NCI-H2227 (cell line): ENCODE data around the gene SCARF1.

Source experiments
- DNase-seq: peaks from one replicate; lab custom pipeline; 2025; ENCODE audit not compliant: unreplicated experiment; lab: John Stamatoyannopoulos, UW

Gene SCARF1

GRCh38 chr17:1648963-1649843, 3.7 kb upstream of the SCARF1 start:
- DNase-seq, result peak; percentile 92

- DNase-seq, result peak; percentile 56
Measured at GRCh38 chr17:1648173-1648962, 2.8 kb upstream of the SCARF1 start.

- no peak for DNase-seq
Measured at GRCh38 chr17:1647802-1648171, 2.3 kb upstream of the SCARF1 start.

- no peak for DNase-seq
Measured at GRCh38 chr17:1646199-1646875, 805 bp upstream of the SCARF1 start.

GRCh38 chr17:1644493-1645206, 882 bp downstream of the SCARF1 start:
- no peak for DNase-seq

- no peak for DNase-seq
Measured at GRCh38 chr17:1643999-1644492, 1.5 kb downstream of the SCARF1 start.

- DNase-seq, result peak; percentile 57
Measured at GRCh38 chr17:1643293-1643998, 2.1 kb downstream of the SCARF1 start.

GRCh38 chr17:1641065-1641403, 4.5 kb downstream of the SCARF1 start:
- DNase-seq, result no peak

GRCh38 chr17:1640329-1641064, 5.0 kb downstream of the SCARF1 start:
- DNase-seq, result peak; percentile 16

GRCh38 chr17:1639549-1640180, 5.9 kb downstream of the SCARF1 start:
- DNase-seq, result peak; percentile 69

GRCh38 chr17:1638624-1639300, 6.8 kb downstream of the SCARF1 start:
- no peak for DNase-seq

- DNase-seq, result no peak
Measured at GRCh38 chr17:1638171-1638590, 7.4 kb downstream of the SCARF1 start.

GRCh38 chr17:1636732-1637285, 8.7 kb downstream of the SCARF1 start:
- no peak for DNase-seq

- DNase-seq, result no peak
Measured at GRCh38 chr17:1635675-1636465, 9.7 kb downstream of the SCARF1 start.

- DNase-seq, result no peak
Measured at GRCh38 chr17:1634841-1635650, 10.5 kb downstream of the SCARF1 start.

- DNase-seq, result no peak
Measured at GRCh38 chr17:1630662-1631061, 14.9 kb downstream of the SCARF1 start.
